GM21825 (cell line): ENCODE measurements around the gene BTBD17.
"Not testable (repeated sequence)": the region's sequence is repeated elsewhere in the genome, so short reads cannot be mapped to it uniquely, and the experiment has no call there.

ENCODE experiments used
- ATAC-seq: cut with Tn5 transposase; IDR thresholded peaks from one replicate; pipeline ENCODE4 v1.9.1; 2021; ENCODE audit warnings: mild to moderate bottlenecking, moderate library complexity; ENCODE audit not compliant: unreplicated experiment

BTBD17 gene

GRCh38 chr17:74361230-74362068 lies at the start of gene BTBD17:
BTBD17 (minus strand) TSS chr17:74361868; CDS start chr17:74361819, 49 bp downstream.
- no peak for ATAC-seq

GRCh38 chr17:74410001-74410443 lies 48.4 kb upstream of the BTBD17 start:
- ATAC-seq: no peak

GRCh38 chr17:74408815-74409214 lies 47.1 kb upstream of the BTBD17 start:
- no peak for ATAC-seq

DNA sequence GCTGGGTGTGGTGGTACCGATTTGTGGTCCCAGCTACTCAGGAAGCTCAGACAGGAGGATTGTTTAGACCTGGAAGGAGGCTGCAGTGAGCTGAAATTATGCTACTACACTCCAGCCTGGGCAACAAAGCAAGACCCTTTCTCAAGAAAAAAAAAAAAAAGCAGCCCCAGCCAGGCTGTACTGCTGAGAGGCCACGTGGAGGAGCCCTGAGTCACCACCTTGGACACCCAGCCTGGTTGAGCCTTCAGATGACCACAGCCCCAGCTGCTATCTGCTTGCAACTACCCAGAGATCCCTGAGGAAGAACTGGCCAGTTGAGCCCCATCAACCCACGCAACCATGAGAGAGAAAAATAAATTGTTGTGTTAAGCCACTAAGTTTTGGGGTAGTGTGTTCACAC lies 46.6 kb upstream of the BTBD17 start:
- ATAC-seq: no peak

DNA sequence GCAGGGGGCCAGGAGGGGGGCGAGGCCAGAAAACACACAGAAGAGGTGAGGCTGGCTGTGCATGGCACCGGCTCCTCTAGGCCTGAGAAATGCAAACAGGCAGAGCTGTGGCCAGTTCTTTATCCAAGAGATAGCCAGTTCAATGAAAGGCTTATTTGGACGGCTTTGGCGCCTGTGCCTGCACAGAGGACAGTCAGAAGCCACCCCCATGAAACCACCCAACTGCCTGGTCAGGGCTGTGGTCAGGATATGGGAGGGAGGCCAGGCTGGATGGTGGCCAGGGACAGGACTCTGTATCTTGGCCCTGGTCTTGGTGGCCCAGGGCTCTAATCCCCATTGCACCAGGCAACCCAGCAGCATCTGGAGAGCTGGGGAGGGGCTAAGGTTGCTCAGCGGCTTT lies 45.7 kb upstream of the BTBD17 start:
- no peak for ATAC-seq

DNA sequence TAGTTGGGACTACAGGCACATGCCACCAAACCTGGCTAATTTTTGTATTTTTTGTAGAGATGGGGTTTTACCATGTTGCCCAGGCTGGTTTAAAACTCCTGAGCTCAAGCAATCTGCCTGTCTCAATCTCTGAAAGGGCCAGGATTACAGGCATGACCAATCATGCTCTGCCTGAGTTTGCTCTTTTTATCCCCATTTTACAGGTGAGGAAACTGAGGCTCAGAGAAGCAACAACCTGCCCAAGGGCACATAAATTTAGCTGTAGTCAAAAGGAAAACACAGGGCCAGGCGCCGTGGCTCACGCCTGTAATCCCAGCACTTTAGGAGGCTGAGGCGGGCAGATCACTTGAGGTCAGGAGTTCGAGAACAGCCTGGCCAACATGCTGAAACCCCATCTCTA lies 43.6 kb upstream of the BTBD17 start:
- not testable (repeated sequence) for ATAC-seq

DNA sequence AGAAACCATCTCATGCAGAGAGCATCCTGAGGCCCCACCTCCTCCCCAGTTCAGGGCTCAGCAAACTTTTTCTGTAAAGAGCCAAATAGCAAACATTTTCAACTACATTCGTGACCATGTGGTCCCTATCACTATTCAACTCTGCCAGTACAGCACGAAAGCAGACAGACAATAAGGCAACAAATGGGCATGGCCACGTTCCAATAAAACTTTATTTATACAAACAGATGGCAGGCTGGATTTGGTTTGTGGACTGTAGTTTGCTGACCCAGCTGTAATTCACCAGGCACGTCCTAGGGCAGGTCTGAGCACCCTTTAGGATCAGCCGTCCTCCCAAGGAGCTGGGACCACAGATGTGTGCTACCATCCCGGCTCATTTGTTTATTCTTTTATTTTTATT lies 43.1 kb upstream of the BTBD17 start:
- no peak for ATAC-seq

DNA sequence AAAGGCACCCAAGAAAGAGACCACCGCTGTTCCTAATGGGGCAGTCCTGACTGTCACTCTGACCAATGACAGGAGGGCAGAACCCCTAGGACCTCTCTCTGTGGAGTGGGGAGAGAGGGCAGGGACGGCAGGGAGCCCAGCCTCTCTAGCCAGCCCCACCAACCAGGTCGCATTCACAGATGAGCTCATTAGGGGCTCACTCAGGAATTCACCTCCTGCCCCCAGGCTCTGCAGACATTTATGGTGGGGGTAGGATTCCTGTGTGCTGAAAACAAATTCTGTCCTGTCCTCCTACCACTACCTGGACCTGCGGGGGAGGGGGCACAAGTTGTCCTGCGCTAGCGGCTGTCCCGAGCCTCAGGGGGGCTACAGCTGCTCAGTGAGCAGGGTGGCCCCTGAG lies 42.5 kb upstream of the BTBD17 start:
- no peak for ATAC-seq

DNA sequence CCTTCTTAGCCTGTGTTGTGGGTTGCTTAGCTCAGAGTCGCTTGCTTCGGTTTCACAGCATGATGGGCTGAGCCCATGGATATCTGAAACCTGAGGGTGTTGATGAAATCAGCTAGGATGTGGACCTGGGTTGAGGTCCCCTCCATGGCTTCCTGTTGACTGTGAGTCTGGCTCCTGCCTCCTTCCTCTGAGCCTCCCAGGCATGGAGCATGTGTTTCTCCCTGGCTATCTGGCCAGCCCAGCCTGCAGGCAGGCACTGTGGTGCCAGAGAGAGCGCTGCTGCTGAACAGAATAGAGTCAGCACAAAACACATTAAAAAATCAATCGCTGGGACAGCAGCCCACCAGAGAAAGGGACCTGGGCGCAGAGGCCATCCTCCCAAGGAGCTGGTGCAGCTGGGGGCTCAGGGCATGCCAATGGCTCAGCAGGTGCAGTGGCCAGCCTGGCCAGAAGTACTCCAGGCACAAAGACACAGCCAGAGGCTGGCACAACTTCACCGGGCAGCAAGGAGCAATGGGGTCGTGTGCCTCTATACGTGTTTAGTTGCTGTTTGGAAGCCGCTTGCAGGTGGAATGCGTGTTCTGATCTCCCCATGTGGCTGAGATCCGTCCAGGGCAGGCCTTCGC lies 42.0 kb upstream of the BTBD17 start:
- ATAC-seq: no peak

- no peak for ATAC-seq
These were observed 40.4 kb upstream of the BTBD17 start for GRCh38 chr17:74402048-74402447.

- no peak for ATAC-seq
These were observed 34.9 kb upstream of the BTBD17 start for GRCh38 chr17:74396567-74396966.

DNA sequence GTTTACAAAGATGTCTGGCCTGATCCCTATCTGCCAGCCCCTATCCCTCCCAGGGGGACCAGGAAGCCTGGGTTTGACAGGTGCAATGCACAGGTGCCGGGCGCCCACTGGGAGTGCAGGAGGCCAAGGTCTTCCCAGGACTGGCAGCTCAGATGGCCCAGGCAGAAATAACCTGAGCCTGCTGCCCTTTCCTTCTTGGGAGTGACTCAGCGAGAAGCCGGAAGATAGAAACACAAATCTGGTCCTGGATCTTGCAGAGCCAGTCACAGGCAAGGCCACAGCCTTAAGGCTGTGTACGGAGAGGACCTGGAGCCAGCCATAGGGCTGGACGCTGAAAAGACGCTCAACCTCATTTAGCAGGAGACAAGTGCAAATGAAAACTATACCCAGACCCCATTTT lies 33.3 kb upstream of the BTBD17 start:
- no peak for ATAC-seq

DNA sequence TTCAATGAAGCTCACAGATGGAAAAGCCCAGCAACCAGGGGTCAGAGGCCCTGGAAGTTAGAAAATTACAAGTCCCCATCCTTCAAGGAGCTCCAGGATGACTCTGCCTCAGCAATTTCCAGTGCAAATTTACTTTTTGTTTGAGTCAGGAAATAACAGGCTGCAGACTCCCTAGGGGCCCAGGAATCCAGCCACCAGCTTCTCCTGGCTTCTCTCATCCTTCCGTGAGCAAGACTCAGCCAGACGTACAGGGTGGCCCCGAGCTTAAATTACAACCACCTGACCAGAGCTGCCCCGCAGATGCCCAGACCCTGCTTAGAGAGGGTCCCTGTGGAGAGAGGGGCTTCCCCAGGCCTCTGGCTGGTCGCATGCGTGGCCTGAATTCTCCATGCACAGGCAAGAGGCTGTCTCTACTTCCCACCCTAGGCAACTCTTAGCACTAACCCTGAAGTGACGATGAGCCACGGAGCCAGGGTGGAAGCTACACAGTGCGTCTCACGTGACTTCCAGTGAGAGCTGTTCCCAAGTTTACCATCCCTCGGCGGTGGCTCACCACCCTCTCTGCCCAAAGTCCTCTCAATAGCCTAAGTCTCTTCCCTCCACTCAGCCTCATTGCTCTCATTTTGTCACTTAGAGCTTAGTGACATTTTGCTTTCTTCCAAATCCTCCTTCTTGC lies 32.7 kb upstream of the BTBD17 start:
- no peak for ATAC-seq

GRCh38 chr17:74393346-74393942 lies 31.8 kb upstream of the BTBD17 start:
- ATAC-seq: no peak

DNA sequence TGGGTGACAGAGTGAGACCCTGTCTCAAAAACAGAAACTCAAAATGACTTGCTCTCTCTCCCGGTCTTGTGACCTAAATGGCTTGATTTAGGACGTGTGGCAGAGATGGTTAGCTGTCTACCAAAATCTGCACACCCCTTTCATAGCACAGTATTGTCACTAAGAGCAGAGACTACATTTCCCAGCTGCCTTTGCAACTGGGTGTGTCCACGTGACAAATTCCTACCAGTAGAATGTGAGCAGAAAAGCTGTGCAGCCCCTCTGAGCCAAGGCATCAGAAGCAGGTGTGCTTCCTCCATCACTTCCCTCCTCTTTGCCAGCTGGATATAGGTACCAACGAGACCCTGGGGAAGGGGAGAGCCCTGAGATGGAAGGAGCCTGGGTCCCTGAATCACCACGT lies 31.2 kb upstream of the BTBD17 start:
- no peak for ATAC-seq

DNA sequence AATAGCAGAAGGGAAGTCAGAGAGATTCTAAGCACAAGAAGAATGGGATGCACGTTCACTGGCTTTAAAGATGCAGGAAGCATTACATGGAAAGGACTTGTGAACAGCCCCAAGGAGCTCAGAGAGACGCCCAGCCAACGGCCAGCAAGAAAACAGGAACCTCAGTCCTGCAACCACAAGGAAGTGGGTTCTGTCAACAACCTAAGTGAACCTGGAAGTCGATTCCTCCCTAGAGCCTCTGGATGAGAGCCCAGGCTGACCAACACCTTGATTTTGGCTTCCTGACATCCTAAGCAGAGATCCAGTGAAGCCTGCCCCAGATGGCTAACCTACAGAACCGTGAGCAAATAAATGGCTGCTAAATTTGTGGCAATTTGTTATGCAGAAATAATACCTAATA lies 30.1 kb upstream of the BTBD17 start:
- no peak for ATAC-seq

DNA sequence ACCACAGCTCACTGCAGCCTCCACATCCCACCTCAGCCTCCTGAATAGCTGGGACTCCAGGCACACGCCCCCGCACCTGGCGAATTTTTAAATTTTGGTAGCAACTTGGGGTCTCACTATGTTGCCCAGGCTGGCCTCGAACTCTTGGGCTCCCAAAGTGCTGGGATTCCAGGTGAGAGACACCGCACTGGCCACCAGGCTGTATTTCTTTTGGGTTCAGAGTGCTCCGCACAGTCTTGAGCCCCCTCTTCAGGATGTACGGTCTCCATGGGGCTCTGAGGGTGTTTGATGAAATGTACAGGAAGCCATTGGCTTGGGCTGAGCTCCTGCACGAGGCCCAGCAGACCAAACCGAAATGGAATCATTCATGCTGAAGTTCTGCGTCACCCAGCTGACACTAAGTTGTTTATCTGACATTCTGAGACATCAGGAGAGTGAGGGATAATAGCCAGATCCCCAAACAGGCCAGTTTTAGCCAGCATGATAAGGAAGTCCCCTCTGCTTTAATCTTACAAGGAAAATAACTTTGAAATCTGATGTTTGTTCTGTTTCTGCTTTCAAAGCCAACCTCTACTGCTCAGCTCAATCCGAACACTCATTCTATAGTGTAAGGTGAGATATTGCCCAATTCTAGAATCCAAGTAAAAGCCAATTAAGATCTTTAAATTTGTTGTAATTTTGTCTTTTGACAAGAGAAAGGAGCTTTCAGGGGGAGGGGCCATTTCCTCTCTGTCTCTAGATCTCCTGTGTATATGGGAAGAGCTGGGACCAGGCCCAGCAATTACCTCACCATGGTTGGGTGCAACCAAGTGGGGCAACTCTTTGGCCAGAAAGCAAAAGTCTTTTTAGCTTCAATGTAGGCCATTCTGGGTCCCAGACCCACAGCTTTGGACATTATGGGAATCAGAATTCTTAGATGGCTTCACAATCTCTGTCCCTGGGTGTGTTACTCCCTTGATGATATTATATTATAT lies 29.3 kb upstream of the BTBD17 start:
- no peak for ATAC-seq

DNA sequence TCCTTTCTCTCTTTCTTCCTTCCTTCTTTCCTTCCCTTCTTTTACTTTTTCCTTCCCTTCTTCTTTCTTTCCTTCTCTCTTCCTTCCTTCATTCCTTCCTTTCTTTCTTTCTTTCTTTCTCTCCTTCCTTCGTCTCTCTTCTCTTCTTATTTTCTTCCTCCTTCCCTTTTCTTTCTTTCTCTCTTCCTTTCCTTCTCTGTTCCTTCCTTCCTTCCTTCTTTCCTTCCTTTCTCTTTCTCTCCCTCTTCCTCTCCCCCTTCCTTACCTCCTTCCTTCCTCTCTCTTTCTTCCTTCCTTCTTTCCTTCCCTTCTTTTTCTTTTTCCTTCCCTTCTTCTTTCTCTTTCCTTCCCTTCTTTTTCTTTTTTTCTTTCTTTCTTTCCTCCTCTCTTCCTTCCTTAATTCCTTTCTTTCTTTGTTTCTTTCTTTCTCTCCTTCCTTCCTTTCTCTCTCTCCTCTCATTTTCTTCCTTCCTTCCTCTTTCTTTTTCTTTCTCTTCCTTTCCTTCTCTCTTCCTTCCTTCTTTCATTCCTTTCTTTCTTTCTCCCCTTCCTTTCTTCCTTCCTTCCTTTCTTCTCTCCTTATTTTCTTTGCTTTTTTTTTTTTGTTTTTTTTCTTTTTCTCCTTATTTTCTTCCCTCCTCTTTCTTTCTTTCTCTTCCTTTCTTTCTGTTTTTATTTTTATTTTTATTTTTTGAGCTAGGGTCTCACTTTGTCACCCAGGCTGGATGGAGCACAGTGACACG lies 28.4 kb upstream of the BTBD17 start:
- ATAC-seq: no peak

GRCh38 chr17:74389084-74389753 lies 27.6 kb upstream of the BTBD17 start:
- no peak for ATAC-seq
